Fibroblast of lung (primary cell): ENCODE results near the gene PBOV1.

Source experiments
- CTCF ChIP-seq, 2 donors: IDR thresholded peaks in 1 of 2; conservative IDR thresholded peaks in 1 of 2; 1 replicate in 1 of 2; 2 replicates in 1 of 2; pipeline ENCODE4 v1.5.1; 2011 to 2012; ENCODE audit warnings: low read length in 2 of 2, control low read depth in 1 of 2, inconsistent platforms in 1 of 2, low read depth in 1 of 2, mild to moderate bottlenecking in 1 of 2
- EZH2 ChIP-seq: IDR thresholded peaks from 2 replicates; pipeline ENCODE4 v1.5.1; 2012; ENCODE audit warnings: low read length, control low read depth, mild to moderate bottlenecking; ENCODE audit errors: missing control alignments

- no peak for TF ChIP-seq CTCF (conservative IDR thresholded peaks at IDR 0.05 in 1 of 2, IDR thresholded peaks at IDR 0.05 in 1 of 2; ENCODE audit: low read depth in 1 of 2, low read length in 2 of 2)
- no peak for TF ChIP-seq EZH2
These were observed 16.9 kb upstream of the PBOV1 start for GRCh38 chr6:138235205-138235604.
